NCI-H2081 (cell line): Measurements from ENCODE around the gene UNKL.

Source experiments
- DNase-seq, 2 experiments: peaks; one replicate each; lab custom pipeline; 2025; lab: John Stamatoyannopoulos, UW

The UNKL gene

DNA sequence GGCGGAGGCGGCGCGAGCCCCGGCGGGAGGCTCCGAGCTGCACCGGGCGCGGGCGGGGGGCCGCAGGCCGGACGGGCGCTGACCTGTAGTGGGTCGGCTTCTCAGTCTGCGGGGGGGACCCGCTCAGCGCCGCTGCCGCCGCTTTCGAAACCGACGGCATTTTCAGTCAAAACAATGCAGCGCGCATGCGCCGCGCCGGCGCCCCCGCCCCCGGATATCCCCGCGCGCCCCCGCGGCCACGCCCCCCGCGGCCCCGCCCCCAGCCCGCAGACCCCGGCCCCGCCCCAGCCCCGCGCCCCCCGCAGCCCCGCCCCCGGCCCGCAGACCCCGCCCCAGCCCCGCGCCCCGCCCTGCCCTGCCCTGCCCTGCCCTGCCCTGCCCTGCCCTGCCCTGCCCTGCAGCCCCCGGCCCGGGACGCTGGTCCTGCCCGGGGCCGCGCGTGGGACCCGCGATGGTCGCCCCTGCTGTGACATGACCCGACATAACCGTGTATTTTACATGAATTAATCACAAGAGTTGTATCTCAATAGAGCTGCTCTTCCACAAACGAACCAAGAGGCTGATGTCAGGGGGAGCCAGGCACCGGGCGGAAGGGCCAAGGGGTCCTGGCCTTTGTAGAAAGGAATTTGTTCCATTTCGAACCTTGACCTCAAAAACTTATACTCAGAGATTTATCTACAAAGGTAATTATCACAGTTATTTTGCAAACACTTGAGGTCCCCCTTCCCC lies at the start of gene UNKL:
Gene UNKL (minus strand): TSS at position 173 of the 729 bp plus-strand sequence. CDS start 13 bp downstream, at position 160.
- peak; percentile 33 for DNase-seq

GRCh38 chr16:1461146-1461545 lies 46.6 kb upstream of the UNKL start:
- no peak for DNase-seq

GRCh38 chr16:1460602-1461138 lies 46.2 kb upstream of the UNKL start:
- no peak for DNase-seq

GRCh38 chr16:1459967-1460366 lies 45.5 kb upstream of the UNKL start:
- DNase-seq = no peak

- DNase-seq = no peak
Measured at GRCh38 chr16:1458977-1459341, 44.5 kb upstream of the UNKL start.

DNA sequence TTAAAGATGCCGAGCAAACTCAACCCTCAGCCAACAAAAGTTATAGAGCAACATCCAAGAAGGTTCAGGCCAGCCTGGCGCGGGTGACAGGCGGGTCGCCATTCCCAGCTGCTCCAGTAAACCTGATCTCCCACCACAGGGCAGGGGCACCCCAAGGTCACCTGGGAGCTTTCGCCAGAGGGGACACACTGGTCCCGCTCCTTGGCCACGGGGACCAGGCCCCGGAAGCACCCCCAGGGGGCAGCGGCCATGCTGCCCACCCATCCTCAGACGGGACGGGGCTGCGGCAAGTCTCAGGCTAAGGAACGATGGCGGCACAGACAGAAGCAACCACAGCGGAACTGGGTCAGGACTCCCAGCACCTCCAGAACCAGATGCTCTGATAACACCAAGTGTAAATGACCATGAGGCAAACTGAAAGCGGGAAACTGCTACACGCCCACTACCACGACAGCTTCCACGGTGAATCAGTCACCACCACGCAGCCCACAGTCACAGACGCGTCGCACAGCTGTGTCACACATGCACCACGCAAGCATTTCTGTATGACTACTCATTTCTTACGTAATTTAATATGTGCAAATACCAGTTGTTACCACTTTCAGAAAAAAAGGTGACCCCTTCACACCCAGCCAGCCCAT lies 44.0 kb upstream of the UNKL start:
- DNase-seq = no peak

DNA sequence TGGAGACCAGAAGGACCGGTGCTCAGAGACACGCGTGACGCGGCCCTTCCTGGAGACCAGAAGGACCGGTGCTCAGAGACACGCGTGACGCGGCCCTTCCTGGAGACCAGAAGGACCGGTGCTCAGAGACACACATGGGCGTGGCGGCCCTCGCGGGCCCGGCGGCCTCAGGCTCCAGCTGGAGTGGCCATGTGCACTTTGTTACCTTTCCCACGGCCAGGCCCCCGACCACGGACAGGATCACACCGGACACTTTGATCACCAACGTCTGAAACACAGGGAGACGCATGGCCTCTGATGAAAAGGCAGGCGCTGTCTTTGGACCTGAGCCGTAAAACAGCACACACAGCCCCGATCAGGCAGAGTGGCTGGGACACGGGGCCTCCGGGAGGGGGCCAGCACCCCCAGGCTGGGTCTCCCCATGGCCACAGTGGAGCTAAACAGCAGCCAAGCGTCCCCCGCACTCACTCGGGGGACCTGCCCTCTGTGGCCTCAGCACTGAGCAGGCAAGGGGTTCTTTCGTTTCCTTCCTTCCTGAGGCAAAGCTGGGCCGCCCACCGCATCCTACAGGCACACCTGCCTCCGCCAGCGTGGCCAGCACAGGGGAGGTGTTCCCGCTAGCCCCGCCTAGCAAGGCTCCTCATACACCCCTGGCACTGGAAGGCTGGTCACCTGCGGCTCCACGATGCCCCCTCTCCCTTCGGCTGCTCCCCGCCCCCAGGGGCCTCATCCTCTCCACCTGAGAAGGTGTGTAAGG lies 43.2 kb upstream of the UNKL start:
- no peak for DNase-seq

- no peak for DNase-seq
Measured at GRCh38 chr16:1456951-1457350, 42.4 kb upstream of the UNKL start.

DNA sequence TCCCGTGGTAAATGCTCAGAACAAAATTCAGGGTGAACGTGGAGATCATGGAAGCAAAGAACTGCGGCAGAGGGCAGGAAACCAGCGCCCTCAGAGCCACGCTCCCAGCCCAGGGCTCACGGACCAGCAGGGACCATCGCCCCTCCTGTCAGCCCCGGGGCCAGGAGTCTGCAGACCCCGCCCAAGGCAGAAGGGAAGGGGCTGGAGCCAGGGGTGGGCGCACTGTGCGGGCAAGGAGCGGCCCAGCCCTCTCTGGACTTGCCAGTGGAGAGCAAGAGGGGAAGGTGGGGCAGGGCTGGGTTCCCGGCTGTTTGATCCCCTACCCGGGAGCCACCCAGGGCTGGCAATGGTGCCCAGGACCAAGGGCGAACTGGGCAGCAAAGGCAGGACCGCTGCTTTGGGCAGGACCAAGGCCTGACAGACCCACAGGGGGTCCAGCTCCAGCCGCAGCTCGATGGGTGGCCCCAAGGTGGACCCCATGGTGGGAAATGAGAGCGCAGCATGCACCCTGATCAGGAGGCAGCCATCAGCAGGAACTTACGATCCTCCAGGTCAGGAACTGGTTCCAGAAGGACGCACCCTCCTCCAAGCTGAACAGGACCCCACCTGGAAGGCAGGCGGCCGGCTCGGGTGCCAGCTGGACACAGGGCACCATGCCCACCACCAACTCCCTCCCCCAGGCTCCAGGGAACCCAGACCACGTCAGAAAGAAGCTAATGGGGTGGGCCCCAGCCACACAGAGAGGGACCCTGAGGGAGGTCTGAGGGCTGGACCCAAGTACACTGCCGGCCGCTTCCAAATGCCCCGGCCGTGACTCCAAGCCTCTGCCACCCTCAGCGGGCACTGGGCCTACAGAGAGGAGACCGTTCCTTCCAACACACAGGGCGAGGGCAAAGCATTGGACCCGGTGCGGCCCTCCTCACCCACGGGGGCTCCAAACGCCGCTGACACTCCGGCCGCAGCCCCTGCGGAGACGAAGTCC lies 41.0 kb upstream of the UNKL start:
- no peak for DNase-seq

- no peak for DNase-seq
Measured at GRCh38 chr16:1454561-1454960, 40.1 kb upstream of the UNKL start.

GRCh38 chr16:1453316-1453715 lies 38.8 kb upstream of the UNKL start:
- no peak for DNase-seq

GRCh38 chr16:1452530-1452929 lies 38.0 kb upstream of the UNKL start:
- no peak for DNase-seq

- no peak for DNase-seq
Measured at GRCh38 chr16:1451702-1452392, 37.3 kb upstream of the UNKL start.

DNA sequence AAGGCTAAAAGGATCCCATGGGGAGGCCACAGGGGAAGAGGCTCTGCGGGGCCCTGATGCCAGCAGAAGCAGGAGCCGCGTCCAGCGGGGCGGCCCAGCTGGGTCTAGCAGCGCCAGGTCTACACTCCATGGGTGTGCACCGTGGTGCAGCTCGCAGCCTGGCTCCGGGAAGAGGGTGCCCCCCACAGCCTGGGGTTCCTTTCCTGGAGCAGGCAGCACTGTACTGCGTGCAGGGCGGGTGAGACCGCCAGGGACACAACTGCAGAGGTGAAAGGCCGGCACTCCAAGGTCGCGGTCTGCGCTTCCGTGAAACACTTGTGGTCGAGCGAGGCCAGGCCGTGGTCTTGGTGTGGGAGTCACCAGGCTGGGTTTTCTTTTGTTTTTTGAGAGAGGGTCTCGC lies 36.3 kb upstream of the UNKL start:
- DNase-seq = no peak

- no peak for DNase-seq
Measured at GRCh38 chr16:1450218-1450617, 35.7 kb upstream of the UNKL start.

- no peak for DNase-seq
Measured at GRCh38 chr16:1449201-1449788, 34.8 kb upstream of the UNKL start.

DNA sequence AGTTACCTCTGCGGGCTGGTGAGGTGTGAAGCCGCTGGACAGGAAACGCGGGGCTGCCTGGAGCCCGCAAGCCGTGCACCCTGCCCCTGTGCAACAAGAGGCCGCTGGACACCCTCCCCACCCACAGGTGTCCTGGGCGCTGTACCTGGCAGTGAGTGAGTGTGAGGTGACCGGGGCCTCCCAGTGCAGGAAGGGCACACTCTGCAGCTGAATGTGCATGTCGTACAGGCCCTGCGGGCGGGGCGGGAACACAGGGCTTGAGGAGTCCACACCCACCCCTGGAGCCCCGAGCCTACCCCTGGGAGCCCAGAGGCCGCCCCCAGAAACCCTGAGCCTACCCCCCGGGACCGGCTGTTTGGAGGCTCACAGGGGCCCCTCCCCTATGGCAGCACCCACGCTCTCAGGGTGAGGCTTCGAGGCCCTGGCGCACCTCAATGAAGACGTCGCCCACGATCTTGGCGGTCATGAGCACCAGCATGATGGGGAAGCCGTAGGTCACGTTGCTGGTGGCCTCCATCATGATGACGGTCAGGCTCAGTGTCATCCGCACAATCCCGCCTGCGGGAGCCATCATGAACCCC lies 34.1 kb upstream of the UNKL start:
- DNase-seq = no peak

- DNase-seq = no peak
Measured at GRCh38 chr16:1447965-1448364, 33.5 kb upstream of the UNKL start.

- DNase-seq = no peak
Measured at GRCh38 chr16:1446296-1447080, 32.0 kb upstream of the UNKL start.
